GM10847 (cell line): ENCODE results near the gene NMT1.

Source experiments
- POLR2A ChIP-seq: IDR thresholded peaks from 2 replicates; pipeline ENCODE4 v1.6.1; 2011; ENCODE audit not compliant: insufficient read length; ENCODE audit errors: extremely low read depth

Gene NMT1

GRCh38 chr17:45150911-45151809 lies 90.0 kb downstream of the NMT1 start:
- no peak for TF ChIP-seq POLR2A

- no peak for TF ChIP-seq POLR2A
Observed at GRCh38 chr17:45155029-45155428, 93.9 kb downstream of the NMT1 start.

- no peak for TF ChIP-seq POLR2A
Observed at GRCh38 chr17:45155483-45155882, 94.4 kb downstream of the NMT1 start.

GRCh38 chr17:45156242-45156641 lies 95.1 kb downstream of the NMT1 start:
- TF ChIP-seq POLR2A: no peak
